HG03064 (cell line): ENCODE results near the gene FMN2.
A peak's percentile ranks its signal among the peaks of the same experiment; 100 is the strongest.
"Not testable (repeated sequence)": the region's sequence is repeated elsewhere in the genome, so short reads cannot be mapped to it uniquely, and the experiment has no call there.

ENCODE experiments used
- ATAC-seq: cut with Tn5 transposase; IDR thresholded peaks from one replicate; pipeline ENCODE4 v1.9.1; 2021; ENCODE audit warnings: low read depth; ENCODE audit not compliant: unreplicated experiment

FMN2 gene

DNA sequence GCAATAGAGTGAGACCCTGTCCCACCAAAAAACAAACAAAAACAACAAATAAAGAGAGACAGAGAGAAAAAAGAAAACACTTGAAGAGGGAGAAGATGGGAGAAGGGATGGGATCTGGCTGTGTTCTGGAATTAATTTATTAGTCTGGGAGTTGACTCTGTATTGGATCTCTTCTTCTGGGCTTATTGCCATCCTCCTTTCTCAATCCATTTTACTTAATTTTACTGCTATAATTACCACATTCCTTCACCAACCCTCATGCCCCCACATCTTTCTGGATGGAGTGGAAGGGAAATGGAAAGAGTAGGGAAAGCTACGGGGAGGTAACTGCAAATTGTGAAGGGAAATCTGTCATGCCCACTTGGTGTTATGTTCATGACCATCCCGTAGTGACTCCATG, 42.9 kb downstream of the FMN2 start:
- no peak for ATAC-seq

DNA sequence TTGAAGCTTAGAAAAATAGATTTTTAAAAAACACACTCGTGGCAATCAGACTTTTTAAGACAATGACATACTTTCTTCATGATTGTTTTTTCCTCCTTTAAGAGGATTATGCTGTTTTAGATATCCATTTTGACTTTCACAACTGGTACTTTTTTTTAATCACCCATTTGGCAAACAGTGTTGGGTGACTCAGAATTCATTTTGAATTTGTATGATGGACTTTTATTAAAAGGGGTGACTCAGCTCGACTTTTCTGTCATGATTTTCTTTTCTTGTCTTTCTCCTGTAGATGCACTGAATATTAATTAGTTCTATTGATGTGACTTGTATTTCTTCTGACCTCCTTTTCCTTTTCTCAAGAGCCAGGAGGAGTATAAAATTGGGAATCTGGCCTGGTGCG, 44.7 kb downstream of the FMN2 start:
- ATAC-seq = no peak

DNA sequence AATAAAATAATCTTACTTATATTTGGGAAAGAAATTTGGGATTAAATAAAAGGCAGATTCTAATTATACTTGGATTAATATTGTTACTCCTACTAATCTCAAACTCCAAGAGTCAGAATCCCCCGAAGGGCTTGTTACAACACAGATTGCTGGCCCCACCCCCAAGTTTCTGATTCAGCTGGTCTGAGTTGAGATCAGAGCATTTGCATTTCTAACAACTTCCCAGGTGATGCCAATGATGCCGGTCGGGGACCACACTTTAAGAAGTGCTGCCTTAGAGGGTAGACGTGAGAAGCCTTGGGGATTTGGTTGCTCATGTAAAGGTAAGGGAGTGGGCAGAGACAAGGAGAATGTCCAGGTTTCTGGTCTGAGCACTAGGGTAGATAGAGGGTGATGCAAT, 47.2 kb downstream of the FMN2 start:
- ATAC-seq = no peak

DNA sequence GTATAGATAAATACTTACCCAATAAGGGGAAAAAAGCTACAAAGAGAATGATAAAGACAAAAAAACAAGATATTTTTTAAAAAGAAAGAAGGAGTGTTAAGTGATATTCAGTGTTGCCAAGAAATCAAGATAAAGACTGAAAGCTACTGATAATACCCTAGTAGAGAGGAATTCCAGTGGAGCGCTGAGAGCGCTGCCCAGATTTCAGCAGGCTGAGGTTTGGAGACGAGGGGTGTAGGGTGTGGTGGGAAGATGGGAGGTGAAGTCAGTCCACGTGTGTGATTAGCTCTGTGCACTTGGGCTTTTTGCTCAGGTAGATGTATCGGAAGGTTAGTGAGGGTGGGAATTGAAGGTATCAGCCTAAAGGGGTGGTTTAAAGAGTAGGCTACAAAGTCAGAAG, 47.8 kb downstream of the FMN2 start:
- ATAC-seq = no peak

DNA sequence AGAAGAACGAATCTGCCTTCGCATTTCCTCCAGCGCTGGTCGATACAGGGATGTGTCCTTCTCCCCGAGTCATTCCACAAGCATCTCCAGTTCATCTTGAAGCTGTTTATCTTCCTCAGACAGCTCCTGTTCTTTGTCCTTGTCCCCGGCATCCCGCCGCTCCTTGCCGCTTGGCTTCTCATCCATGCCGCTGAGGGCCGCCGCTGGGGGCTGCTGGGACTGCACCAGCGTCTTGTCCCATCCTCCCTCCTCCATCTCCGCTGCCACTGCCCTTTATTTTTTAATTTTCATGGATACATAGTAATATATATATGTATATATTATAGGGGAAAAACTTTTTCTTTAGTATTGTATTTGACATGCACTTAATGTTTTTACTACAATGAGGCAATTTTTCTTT, 53.4 kb downstream of the FMN2 start:
- ATAC-seq = no peak

DNA sequence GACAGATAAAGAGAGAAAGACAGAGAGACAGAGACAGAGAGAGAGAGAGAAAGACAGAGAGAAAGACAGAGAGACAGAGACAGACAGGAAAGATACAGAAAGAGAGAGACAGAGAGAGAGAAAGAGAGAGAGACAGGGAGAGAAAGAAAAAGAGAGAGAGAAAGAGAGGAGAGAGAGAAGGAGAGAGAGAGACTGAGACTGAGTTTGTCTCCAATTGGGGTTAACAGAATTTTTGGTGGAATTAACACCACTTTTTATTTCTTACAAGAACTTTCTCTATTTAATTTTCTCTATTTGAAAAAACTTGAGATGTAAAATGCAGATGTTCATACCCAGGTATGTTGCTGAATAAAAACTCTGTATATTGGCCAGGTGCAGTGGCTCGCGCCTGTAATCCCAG, 56.6 kb downstream of the FMN2 start:
- ATAC-seq = no peak

DNA sequence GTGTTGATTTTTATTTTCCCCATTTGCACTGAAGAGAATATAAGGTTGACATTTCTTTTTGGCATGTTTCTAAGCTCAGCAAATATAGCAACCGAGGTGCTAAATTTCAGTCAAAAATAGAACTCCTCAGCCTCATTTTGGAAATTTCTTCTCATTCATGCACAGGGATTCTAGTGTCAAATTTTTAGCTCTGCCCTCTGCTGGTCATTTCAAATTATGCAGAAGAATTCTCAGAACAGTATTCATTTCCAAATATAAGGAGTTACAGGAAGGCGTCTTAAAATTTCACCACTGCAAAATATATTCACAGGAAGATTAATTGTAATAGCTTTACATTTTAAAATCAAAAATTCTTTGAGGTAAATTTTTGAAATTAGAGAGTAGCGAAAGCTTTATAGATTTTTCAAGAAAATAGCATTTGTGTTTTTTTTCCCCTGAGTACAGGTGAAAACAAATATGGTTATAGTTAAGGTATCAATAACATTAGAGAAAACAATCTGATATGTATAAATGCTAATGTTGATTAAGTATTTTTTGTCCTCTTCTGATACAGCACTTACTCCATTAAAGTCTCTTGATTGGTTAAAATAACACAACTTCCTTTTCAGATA, 57.9 kb downstream of the FMN2 start:
- ATAC-seq = peak; percentile 67

DNA sequence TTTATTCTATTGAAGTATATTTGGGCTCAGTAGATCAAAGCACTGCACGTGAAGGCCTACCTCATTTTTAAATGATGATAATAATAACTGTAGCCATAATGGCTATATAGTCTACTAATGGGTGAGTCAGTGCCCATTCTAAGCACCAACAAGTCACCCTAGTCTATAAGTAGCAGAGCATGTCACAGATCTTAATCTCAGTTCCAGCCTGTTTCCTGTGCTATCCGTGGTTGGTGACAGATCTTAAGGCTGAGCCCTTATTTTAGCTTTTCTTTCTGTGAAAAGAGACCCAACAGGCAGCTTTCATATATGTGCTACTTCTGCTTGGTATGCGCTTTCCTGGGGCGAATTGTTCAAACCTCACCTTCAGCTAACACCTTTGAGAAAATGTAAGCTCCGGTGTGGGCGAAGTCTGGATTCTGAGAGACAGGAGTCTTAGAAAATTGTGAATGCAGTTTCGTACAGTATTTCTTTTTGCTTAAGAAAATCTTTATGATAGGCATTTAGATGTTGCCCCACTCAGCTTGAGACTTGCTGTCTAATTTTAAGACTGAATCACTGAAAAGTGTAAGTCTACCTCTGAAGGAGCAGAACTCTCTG, 59.6 kb downstream of the FMN2 start:
- ATAC-seq = no peak

DNA sequence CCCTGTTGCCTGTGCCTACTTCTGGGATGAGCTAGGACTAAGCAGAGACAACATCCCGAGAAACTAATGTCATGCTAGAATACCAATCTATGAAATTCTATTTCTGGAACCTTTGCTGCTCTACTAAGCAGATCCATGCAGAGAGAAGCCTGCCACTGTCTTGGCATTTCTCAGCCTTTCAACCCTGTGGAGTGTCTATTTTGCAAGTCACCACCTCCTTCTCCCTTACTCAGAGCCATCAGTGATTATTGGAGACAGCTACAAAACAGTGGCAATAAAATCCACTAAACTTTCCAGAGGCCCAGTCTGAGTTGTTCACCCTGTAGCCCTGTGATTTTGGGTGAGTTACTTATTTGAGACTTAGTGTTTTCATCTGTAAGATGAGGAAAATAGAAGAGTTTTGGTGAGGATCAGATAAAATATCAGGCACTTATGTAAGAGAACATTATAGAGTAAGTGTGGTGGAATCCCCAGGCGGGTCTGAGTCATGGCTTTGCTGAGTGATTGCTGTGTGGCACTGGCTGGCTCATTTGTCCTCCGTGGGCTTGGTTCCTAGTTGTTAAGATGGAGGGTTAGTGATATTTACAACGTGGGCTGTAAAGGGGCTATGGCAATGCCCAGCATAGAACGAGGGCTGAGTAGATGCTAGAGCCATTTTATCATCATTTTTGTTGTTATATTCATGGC, 61.1 kb downstream of the FMN2 start:
- no peak for ATAC-seq

DNA sequence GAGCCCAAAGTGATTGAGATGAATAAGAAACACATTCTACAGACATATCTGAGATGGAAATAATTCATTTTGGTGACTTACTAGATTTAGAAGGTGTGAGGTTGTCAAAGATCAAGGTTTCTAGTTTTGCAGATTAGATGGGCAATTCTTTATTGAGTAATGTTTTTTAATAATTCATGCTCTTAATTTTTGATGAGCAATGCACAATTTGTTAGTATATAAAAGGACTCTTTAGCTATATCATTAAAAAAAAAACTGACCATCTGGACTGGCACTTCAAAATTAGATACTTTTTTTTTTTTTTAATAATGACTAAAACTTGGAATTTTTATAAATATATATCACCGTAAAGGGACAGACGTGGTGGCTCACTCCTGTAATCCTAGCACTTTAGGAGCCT, 63.9 kb downstream of the FMN2 start:
- ATAC-seq = no peak

DNA sequence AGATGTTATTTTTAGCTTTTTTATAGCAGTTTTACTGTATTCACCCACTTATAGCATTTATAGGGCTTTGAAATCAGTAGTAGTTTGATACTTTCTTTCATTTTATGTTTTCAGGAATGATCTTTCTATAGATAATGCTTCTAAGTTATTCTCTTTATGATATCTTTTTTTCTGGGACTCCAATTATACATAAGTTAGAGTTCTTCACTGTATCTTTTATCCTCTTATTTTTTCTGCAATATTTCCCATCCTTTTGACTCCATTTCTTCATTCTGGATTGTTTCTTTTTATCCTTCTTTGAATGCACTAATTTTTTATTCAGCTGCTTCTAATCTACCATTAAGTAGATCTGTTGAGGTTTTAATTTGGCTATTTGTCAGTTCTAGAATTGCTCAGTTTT, 73.1 kb downstream of the FMN2 start:
- ATAC-seq = no peak

DNA sequence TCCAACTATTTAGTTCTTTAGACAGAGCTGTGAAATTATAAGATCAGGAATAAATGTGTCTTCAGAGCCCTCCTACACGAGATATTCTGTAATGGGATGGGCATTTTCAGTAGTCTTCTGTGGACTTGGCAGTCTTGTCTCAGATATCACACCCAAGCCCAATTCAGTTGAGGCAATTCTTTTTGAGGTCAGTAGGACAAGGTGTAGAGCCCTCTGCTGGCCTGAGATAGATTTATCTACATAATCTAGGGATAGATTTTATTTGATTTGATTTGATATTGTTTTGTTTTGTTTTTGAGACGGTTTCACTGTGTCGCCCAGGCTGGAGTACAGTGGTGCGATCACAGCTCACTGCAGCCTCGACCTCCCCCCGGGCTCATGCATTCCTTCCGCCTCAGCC, 77.5 kb downstream of the FMN2 start:
- no peak for ATAC-seq

DNA sequence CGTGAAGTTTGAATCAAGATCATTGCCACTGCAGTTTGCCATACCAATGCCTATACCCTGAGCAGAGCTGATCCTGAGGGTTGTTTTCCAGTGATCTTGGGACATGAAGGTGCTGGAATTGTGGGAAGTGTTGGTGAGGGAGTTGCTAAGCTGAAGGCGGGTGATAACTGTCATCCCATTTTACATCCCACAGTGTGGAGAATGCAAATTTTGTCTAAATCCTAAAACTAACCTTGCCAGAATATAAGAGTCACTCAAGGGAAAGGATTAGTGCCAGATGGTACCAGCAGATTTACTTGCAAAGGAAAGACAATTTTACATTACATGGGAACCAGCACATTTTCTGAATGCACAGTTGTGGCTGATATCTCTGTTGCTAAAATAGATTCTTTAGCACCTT, 78.6 kb downstream of the FMN2 start:
- no peak for ATAC-seq

DNA sequence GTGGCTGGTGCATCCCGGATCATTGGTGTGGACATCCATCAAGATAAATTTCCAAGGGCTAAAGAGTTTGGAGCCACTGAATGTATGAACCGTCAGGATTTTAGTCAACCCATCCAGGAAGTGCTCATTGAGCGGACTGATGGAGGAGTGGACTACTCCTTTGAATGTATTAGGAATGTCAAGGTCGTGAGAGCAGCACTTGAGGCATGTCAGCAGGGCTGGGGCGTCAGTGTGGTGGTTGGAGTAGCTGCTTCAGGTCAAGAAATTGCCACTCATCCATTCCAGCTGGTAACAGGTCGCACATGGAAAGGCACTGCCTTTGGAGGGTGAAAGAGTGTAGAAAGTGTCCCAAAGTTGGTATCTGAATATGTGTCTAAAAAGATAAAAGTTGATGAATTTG, 79.1 kb downstream of the FMN2 start:
- no peak for ATAC-seq

DNA sequence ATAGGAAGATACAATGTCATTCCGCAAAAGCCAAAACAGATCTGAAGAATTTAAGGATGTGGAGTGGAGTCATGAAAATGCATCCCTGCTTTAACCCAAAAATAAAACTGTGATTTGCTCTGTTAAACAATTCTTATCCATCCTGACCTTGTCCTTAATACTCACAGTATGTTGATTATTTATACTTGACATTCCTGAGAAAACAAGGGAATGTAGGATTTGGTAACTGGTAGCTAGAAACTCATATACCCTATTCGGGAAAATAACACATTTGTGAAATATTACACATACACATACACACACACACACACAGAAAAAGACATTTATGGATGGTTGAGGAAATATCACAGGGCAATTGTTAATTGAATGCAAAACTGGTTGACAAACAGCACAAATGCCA, 80.2 kb downstream of the FMN2 start:
- no peak for ATAC-seq

DNA sequence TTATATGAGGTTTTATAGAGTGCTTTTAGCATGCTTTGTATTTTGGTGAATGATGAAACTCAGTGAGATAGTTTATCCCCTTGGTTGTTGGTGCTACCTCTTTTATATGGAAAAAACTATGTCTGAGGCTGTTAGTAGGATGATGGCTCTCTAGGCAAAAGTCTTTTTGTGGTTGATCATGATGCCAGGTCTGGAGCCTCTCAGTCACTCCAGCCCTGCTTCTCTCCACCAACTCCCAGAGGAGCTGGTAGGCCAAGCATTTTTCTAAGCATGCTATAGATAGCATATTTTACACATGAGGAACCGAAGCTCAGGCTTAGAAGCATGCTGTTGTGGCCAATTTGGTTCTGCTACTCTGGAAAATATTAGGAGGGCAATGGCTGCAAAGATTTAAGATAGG, 82.2 kb downstream of the FMN2 start:
- no peak for ATAC-seq

DNA sequence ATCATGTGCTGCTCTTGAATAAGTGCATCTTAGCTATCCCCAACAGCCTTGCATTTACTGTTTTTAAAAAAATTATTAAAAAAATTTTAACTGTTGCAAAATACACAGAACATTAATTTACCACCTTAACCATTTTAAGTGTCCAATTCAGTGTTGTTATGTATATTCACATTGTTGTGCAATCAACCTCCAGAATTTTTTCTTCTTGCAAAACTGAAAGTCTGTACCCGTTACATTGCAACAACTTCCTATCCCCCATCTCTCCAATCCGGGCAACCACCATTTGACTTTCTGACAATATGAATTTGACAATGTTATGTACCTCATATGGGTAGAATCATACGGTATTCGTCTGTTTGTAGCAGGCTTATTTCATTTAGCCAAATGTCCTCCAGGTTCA, 83.1 kb downstream of the FMN2 start:
- no peak for ATAC-seq

DNA sequence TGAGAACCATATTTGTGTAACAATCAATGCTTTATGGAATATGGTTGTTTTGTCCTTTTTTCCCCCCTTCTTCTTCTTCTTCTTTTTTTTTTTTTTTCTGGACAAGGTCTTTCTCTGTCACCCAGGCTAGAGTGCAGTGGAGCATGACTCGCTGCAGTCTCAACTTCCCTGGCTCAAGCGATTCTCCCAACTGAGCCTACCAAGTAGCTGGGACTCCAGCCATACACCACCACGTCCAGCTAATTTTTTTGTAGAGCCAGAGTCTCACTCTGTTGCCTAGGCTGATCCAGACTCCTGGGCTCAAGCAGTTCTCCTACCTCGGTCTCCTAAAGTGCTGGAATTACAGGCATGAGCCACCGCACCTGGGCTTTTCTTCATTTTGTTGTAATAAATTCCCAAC, 86.7 kb downstream of the FMN2 start:
- ATAC-seq = no peak

DNA sequence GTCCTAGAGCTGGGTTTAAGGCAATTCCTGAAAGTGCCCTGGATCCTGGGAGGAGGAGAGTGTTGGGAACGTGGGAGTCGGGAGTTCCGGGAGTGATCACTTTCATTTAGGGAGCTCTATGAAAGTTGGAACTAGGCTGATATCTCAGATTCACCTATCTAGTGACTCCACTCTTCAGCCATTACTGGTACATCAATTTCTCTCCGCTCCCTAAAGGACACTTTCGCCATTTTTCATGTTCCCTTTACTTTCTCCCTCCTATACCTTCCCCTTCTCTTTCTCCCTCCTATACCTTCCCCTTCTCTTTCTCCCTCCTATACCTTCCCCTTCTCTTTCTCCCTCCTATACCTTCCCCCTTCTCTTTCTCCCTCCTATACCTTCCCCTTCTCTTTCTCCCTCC, 93.0 kb downstream of the FMN2 start:
- ATAC-seq = not testable (repeated sequence)

DNA sequence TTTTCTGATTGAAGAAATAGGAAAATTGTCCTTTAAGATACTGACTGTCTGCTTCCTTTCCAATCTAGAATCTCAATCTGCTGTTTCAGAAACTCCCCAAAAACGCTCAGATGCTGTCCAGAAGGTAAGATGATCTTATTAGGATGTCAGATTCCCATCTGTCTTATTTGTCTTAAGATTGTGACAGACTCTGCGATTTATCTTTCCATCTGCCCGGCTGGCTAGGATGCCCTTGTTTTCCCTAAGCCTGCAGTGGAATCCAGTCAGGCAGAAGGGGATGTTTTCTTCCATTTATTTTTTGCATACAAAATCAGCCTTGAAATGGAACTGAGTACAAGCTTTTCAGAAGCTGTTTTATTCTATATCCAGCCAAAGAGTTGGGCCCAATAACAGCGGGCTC, 96.5 kb downstream of the FMN2 start:
- ATAC-seq = no peak

DNA sequence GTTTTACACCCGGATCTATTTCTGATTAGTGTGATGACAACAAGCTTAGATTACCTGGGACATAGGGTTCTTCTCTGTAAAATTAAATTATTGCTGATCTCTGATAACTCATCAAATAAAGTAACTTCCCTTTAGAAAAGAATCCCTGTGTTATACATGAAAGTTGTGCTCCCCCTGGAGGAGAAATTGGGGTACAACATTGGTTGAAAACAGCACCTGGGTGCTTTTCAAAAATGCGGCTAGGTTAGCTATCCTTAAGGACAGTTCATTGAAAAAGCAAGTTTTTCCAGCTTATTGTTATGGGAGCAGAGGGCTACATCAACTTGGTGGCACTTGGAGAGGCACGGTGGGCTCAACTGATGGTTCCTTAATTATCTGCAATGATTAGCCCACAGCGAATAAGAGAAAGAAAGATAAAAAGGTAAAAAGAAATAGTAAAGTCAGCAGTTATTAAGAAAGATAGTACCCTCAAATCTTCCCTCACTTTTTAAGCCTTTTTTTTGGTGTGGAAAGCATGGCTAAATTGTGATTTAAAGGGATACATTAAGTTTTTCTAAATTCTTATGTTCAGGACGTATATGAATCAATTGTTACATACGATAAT, 97.8 kb downstream of the FMN2 start:
- ATAC-seq = no peak

DNA sequence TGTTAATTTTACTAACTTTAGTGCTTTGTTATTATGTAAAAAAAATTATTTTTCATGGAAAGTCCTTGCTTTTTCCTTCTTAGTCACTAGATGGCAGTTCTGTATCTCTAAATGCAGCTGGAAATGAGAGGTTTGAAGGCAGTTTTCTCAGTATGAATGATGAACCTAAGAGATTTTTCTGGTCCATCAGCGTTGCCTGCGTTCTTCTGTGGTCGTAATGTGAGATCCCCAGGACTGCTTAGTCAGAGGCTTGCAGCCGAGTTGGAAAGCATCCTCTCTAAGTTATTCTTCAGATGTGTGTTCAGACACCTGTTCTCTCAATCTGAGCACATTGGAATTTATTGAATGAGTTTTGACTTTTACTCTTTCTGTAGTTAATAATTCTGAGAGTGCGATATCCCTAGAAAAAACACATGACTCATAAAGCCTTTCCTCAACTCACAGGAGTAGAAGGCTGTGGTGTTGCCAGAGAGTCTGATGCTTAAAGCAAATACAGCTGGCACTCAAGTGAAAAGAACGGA, 99.3 kb downstream of the FMN2 start:
- no peak for ATAC-seq
